DND-41 (cell line): ENCODE data around the gene PTX3.

ENCODE experiments used
- ATAC-seq: fragments of 200-7000 bp; cut with Tn5 transposase; 3 replicates; pipeline ENCODE4 v1.9.1; 2021; ENCODE audit warnings: low read depth; ENCODE audit not compliant: insufficient read depth
- DNase-seq: peaks from one replicate; pipeline ENCODE4 v3.0.0-alpha.2; 2020
- H2AFZ ChIP-seq: 2 replicates; pipeline ENCODE4 v1.6.0; 2012; ENCODE audit warnings: low read depth, low read length
- H3K27ac ChIP-seq: 2 replicates; pipeline ENCODE4 v1.5.1; 2012; ENCODE audit warnings: low read length, inconsistent platforms
- H3K27me3 ChIP-seq: fragments of 200-600 bp; sonication (generic); 2 replicates; pipeline ENCODE4 v1.6.0; 2012; ENCODE audit warnings: low read length, mild to moderate bottlenecking, inconsistent platforms; ENCODE audit not compliant: insufficient read depth, poor library complexity
- H3K36me3 ChIP-seq: 2 replicates; pipeline ENCODE4 v1.5.1; 2012; ENCODE audit warnings: low read length, inconsistent platforms; ENCODE audit not compliant: insufficient read depth
- H3K4me1 ChIP-seq: 2 replicates; pipeline ENCODE4 v1.5.1; 2012; ENCODE audit warnings: mild to moderate bottlenecking, low read length; ENCODE audit not compliant: insufficient read depth
- H3K4me2 ChIP-seq: 2 replicates; pipeline ENCODE4 v1.6.0; 2012; ENCODE audit warnings: mild to moderate bottlenecking, moderate library complexity, low read length, inconsistent platforms; ENCODE audit not compliant: insufficient read depth
- H3K4me3 ChIP-seq, 2 experiments: fragments of 200-600 bp in 1 of 2; shearing (Covaris generic) in 1 of 2; 2 replicates each; pipeline ENCODE4 v1.5.1; 2012 to 2016; ENCODE audit warnings: inconsistent platforms in 2 of 2, low read length in 2 of 2, mild to moderate bottlenecking in 2 of 2, low read depth in 1 of 2, moderate library complexity in 1 of 2
- H3K79me2 ChIP-seq: 2 replicates; pipeline ENCODE4 v1.6.0; 2012; ENCODE audit warnings: low read length, inconsistent platforms; ENCODE audit not compliant: insufficient read depth
- H3K9ac ChIP-seq: 2 replicates; pipeline ENCODE4 v1.6.0; 2012; ENCODE audit warnings: low read depth, mild to moderate bottlenecking, inconsistent platforms, low read length, moderate library complexity
- H3K9me3 ChIP-seq: 2 replicates; pipeline ENCODE4 v1.5.1; 2012; ENCODE audit warnings: low read length, moderate library complexity, mild to moderate bottlenecking, inconsistent platforms; ENCODE audit not compliant: insufficient read depth, severe bottlenecking
- H4K20me1 ChIP-seq: 2 replicates; pipeline ENCODE4 v1.6.0; 2012; ENCODE audit warnings: low read length; ENCODE audit not compliant: insufficient read depth
- EZH2 ChIP-seq: IDR thresholded peaks from 3 replicates; pipeline ENCODE4 v1.6.1; 2012; ENCODE audit warnings: borderline replicate concordance, low read depth, mild to moderate bottlenecking, moderate library complexity, low read length, inconsistent platforms; ENCODE audit not compliant: severe bottlenecking
- TF ChIP-seq, protein P1 (sequence below): IDR thresholded peaks from 2 replicates; pipeline ENCODE4 v1.5.1; 2012; ENCODE audit warnings: borderline replicate concordance, low read length, moderate library complexity, mild to moderate bottlenecking; ENCODE audit not compliant: poor library complexity, severe bottlenecking; ENCODE audit errors: extremely low read depth

PTX3 gene

DNA sequence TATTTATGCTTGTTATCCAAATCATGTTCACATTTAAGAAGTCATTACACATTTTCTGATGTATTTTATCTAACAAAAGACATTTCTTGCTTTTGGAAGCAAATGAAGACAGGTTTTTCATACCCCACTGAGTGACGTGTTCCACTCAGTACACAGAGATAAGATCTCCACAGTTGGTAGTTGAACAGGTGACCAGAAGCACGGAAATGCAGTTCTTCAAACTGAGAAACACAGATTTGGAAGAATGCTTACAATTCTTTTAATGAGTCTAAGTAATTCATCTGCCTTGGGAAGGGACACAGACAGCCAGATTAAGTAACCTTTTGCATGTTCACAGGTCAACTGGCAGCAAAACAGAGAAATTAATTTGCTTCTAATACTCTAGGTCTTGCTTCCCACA is 23.1 kb downstream of the PTX3 start:
- no peak overlapping the region for H2AFZ ChIP-seq
- H3K9me3 ChIP-seq, result no peaks in the 10 kb centered on the region
- H3K9ac ChIP-seq, result no peak overlapping the region
- H3K27ac ChIP-seq, result no peak overlapping the region
- TF ChIP-seq, protein P1, sequence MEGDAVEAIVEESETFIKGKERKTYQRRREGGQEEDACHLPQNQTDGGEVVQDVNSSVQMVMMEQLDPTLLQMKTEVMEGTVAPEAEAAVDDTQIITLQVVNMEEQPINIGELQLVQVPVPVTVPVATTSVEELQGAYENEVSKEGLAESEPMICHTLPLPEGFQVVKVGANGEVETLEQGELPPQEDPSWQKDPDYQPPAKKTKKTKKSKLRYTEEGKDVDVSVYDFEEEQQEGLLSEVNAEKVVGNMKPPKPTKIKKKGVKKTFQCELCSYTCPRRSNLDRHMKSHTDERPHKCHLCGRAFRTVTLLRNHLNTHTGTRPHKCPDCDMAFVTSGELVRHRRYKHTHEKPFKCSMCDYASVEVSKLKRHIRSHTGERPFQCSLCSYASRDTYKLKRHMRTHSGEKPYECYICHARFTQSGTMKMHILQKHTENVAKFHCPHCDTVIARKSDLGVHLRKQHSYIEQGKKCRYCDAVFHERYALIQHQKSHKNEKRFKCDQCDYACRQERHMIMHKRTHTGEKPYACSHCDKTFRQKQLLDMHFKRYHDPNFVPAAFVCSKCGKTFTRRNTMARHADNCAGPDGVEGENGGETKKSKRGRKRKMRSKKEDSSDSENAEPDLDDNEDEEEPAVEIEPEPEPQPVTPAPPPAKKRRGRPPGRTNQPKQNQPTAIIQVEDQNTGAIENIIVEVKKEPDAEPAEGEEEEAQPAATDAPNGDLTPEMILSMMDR, result no peak
- no peak for TF ChIP-seq EZH2
- ATAC-seq (no peak), DNase-seq (no peak)
- H3K79me2 ChIP-seq, result no peaks in the 10 kb centered on the region
- no peaks in the 10 kb centered on the region for H3K4me1 ChIP-seq
- H3K4me2 ChIP-seq, result no peak overlapping the region
- no peaks in the 10 kb centered on the region for H4K20me1 ChIP-seq
- no peak overlapping the region for H3K4me3 ChIP-seq
- H3K27me3 ChIP-seq, result no peaks in the 10 kb centered on the region
- H3K36me3 ChIP-seq, result no peaks in the 10 kb centered on the region

DNA sequence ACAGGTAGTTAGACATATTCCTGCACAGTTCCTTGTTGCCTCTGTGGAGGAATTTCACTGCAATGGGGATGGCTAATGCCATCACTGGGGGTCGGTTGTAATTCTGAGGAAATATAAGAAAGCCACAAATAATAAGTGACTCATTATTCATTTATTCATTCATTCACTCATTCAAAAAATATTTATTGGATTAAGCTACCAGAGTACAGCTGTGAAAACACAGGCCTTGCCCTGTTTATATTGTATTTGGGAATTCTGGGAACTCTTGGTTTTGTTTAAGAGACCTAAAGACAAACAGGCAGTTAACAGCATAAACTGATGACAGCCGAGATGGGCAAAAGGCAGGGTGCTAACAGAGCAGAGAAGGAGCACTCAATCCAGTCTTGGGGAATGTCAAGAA is 23.6 kb downstream of the PTX3 start:
- H3K9me3 ChIP-seq, result no peaks in the 10 kb centered on the region
- H3K4me2 ChIP-seq, result no peak overlapping the region
- no peak overlapping the region for H3K9ac ChIP-seq
- no peaks in the 10 kb centered on the region for H3K4me1 ChIP-seq
- TF ChIP-seq, protein P1, result no peak
- no peak for TF ChIP-seq EZH2
- H3K36me3 ChIP-seq, result no peaks in the 10 kb centered on the region
- DNase-seq, result no peak
- H3K4me3 ChIP-seq, result no peak overlapping the region
- H3K27ac ChIP-seq, result no peak overlapping the region
- no peaks in the 10 kb centered on the region for H4K20me1 ChIP-seq
- H3K79me2 ChIP-seq, result no peaks in the 10 kb centered on the region
- no peaks in the 10 kb centered on the region for H3K27me3 ChIP-seq
- H2AFZ ChIP-seq, result no peak overlapping the region
- no peak for ATAC-seq

- Histone ChIP-seq H3K27me3 (no peaks in the 10 kb centered on the region), H3K36me3 (no peaks in the 10 kb centered on the region), H3K4me3 (no peak overlapping the region), H4K20me1 (no peaks in the 10 kb centered on the region), H3K4me1 (no peaks in the 10 kb centered on the region), H3K4me2 (no peak overlapping the region), H3K9me3 (no peaks in the 10 kb centered on the region), H3K27ac (no peak overlapping the region), H2AFZ (no peak overlapping the region), H3K79me2 (no peaks in the 10 kb centered on the region), H3K9ac (no peak overlapping the region)
- TF ChIP-seq, protein P1, result no peak
- ATAC-seq, result no peak
- no peak for DNase-seq
Measured at GRCh38 chr3:157463816-157464215, 27.2 kb downstream of the PTX3 start.

DNA sequence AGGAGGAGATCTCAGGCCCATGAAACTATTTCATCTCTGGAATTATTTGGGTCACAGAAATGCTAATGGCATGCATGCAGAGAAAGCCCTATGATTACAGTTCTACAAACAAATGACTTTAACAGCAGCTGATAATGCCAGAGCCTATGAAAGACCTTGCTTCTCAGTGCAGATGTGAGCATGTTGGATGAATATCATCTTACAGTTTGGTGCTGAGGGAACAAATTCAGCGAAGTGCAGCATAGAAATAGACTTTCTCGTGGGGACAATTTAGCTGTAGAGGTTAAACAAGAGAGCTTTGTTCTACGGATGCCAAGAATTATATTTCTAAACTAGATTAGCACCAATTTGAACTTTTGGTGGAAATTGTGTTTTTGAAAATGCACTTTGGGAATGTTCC is 27.7 kb downstream of the PTX3 start:
- H3K9ac ChIP-seq, result no peak overlapping the region
- no peak for ATAC-seq
- DNase-seq, result no peak
- TF ChIP-seq, protein P1, result no peak
- TF ChIP-seq EZH2, result no peak
- H3K36me3 ChIP-seq, result no peaks in the 10 kb centered on the region
- H3K4me2 ChIP-seq, result no peak overlapping the region
- H3K4me1 ChIP-seq, result no peaks in the 10 kb centered on the region
- no peak overlapping the region for H3K27ac ChIP-seq
- H3K4me3 ChIP-seq, result no peak overlapping the region
- no peak overlapping the region for H2AFZ ChIP-seq
- no peaks in the 10 kb centered on the region for H3K9me3 ChIP-seq
- no peaks in the 10 kb centered on the region for H3K79me2 ChIP-seq
- no peaks in the 10 kb centered on the region for H3K27me3 ChIP-seq
- H4K20me1 ChIP-seq, result no peaks in the 10 kb centered on the region
